Endodermal cell (in vitro differentiated cells): ENCODE data around the gene CLIP2. TPM values are rescaled to one million over a fixed set of nuclear protein-coding genes. Genes with fewer than 3 reads are reported as not detected.
A peak's percentile ranks its signal among the peaks of the same experiment; 100 is the strongest.

ENCODE experiments used
- DNase-seq: peaks from one replicate; pipeline ENCODE4 v3.0.0-alpha.2; 2017
- H3K27ac ChIP-seq: 2 replicates; pipeline ENCODE4 v1.5.1; 2013; ENCODE audit warnings: mild to moderate bottlenecking, low read depth, low read length, moderate library complexity
- H3K27me3 ChIP-seq: 2 replicates; pipeline ENCODE4 v1.6.1; 2013; ENCODE audit warnings: mild to moderate bottlenecking, low read length, moderate library complexity; ENCODE audit not compliant: insufficient read depth, control insufficient read depth, poor library complexity, severe bottlenecking
- H3K36me3 ChIP-seq: 2 replicates; pipeline ENCODE4 v1.7.0; 2013; ENCODE audit warnings: mild to moderate bottlenecking, low read length, moderate library complexity; ENCODE audit not compliant: control insufficient read depth, insufficient read depth
- H3K4me1 ChIP-seq: one replicate; pipeline ENCODE4 v1.7.0; 2013; ENCODE audit warnings: low read length; ENCODE audit not compliant: control insufficient read depth, insufficient read depth
- H3K4me3 ChIP-seq: 2 replicates; pipeline ENCODE4 v1.5.1; 2013; ENCODE audit warnings: mild to moderate bottlenecking, low read length, moderate library complexity
- H3K9ac ChIP-seq: 2 replicates; pipeline ENCODE4 v1.6.1; 2013; ENCODE audit warnings: mild to moderate bottlenecking, low read length, moderate library complexity; ENCODE audit not compliant: poor library complexity, severe bottlenecking; ENCODE audit errors: extremely low read depth
- H3K9me3 ChIP-seq: 2 replicates; pipeline ENCODE4 v1.6.1; 2013; ENCODE audit warnings: mild to moderate bottlenecking, low read length, moderate library complexity; ENCODE audit not compliant: control insufficient read depth
- H3K27ac Mint-ChIP-seq: 2 replicates; pipeline ENCODE4 v1.8.0; 2020; ENCODE audit warnings: mixed read lengths
- H3K27me3 Mint-ChIP-seq: 2 replicates; pipeline ENCODE4 v1.8.0; 2021; ENCODE audit warnings: mild to moderate bottlenecking, mixed read lengths; ENCODE audit not compliant: insufficient read depth
- H3K36me3 Mint-ChIP-seq: 2 replicates; pipeline ENCODE4 v1.8.0; 2020; ENCODE audit warnings: low read depth, mixed read lengths
- H3K4me1 Mint-ChIP-seq: 2 replicates; pipeline ENCODE4 v1.8.0; 2020; ENCODE audit warnings: mixed read lengths
- H3K4me3 Mint-ChIP-seq: 2 replicates; pipeline ENCODE4 v1.8.0; 2020; ENCODE audit warnings: mild to moderate bottlenecking, moderate library complexity, mixed read lengths
- H3K9me3 Mint-ChIP-seq: 2 replicates; pipeline ENCODE4 v1.8.0; 2020; ENCODE audit warnings: mild to moderate bottlenecking, mixed read lengths
- WGBS, 2 experiments: methylation state at CpG; one replicate each; pipeline versions ENCODE4 v1.1.5 to v1.1.7; 2013; ENCODE audit warnings: missing lambda C conversion rate in 2 of 2, mixed read lengths in 1 of 2; ENCODE audit not compliant: insufficient coverage in 1 of 2, insufficient read length in 1 of 2; 5-methylcytosine and 5-hydroxymethylcytosine counted together
- total RNA-seq, 2 donors: library from RNA; stranded (reverse); fragmentation: NEBNext Ultra II Directional in 1 of 2; extraction: Animal tissue kit (Norgen Biotek cat#: 25700) in 1 of 2; gene quantifications; 2 replicates in 1 of 2; 3 replicates in 1 of 2; pipeline ENCODE4 v1.2.1, GENCODE V29; 2021
- TF ChIP-seq, protein P1 (sequence below): fragments of 200-600 bp; sonication (generic); conservative IDR thresholded peaks from 2 replicates; pipeline ENCODE4 v1.5.0; 2021; ENCODE audit warnings: antibody characterized with exemption, mild to moderate bottlenecking

The CLIP2 gene
- total RNA-seq, 2 donors from 2014 or later: 44.3 to 57.2 TPM

DNA sequence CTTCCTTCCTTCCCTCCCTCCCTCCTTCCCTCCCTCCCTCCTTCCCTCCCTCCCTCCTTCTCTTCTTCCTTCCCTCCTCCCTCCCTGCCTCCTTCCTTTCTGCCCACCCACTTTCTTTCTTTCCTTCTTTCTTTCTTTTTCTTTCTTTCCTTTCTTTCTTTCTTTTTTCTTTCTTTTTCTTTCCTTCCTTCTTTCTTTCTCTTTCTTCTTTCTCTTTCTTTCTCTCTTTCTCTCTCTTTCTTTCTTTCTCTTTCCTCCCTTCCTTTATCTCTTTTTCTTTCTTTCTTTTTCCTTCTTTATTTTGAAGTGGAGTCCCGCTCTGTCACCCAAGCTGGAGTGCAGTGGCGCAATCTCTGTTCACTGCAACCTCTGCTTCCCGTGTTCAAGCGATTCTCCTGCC lies 130.8 kb downstream of the CLIP2 start:
- WGBS, 2 experiments: 89 to 95% methylated on average over 4 of the region's 4 CpGs
- H3K9me3 Mint-ChIP-seq: no peaks in the 10 kb centered on the region

DNA sequence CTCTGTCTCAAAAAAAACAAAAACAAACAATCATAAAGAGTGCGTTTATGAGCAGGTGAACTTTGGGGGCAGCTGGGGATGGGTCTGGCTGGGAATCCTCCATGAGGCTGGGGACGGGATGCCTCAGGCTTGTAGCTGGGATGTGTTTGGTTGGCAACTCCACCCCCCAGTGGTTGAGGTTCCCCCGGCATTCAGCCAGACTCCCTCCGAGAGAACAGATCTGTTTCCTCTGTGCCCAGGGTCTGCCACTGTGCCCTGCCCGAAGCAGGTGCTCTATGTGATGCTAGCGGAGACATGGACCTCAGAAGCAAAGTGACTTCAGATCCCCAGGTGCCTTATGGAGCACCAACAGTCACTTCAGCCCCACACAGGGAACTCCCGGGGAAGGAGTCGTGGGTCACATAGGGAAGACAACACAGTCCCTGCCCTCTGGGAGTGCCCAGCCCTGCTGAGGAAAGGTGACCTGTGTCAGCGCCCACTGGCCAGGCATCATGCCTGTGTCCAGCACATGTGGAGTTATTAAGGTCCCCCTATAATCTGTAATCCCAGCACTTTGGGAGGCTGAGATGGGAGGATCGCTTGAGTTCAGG lies 135.2 kb downstream of the CLIP2 start:
- H3K4me3 ChIP-seq: no peak overlapping the region
- WGBS, 2 experiments: 88 to 94% methylated on average over 8 to 10 of the region's 10 CpGs

More for the DNA sequence above, 130.8 kb downstream of the CLIP2 start:
- TF ChIP-seq, protein P1, sequence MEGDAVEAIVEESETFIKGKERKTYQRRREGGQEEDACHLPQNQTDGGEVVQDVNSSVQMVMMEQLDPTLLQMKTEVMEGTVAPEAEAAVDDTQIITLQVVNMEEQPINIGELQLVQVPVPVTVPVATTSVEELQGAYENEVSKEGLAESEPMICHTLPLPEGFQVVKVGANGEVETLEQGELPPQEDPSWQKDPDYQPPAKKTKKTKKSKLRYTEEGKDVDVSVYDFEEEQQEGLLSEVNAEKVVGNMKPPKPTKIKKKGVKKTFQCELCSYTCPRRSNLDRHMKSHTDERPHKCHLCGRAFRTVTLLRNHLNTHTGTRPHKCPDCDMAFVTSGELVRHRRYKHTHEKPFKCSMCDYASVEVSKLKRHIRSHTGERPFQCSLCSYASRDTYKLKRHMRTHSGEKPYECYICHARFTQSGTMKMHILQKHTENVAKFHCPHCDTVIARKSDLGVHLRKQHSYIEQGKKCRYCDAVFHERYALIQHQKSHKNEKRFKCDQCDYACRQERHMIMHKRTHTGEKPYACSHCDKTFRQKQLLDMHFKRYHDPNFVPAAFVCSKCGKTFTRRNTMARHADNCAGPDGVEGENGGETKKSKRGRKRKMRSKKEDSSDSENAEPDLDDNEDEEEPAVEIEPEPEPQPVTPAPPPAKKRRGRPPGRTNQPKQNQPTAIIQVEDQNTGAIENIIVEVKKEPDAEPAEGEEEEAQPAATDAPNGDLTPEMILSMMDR: no peak
- Mint-ChIP-seq H3K27me3 (no peaks in the 10 kb centered on the region), H3K4me3 (no peak overlapping the region), H3K4me1 (no peaks in the 10 kb centered on the region), H3K27ac (no peak overlapping the region), H3K36me3 (no peaks in the 10 kb centered on the region)
- H3K36me3 ChIP-seq: no peaks in the 10 kb centered on the region
- peak; percentile 1 for DNase-seq
- H3K4me3 ChIP-seq: no peak overlapping the region
- no peak overlapping the region for H3K9ac ChIP-seq
- H3K9me3 ChIP-seq: no peaks in the 10 kb centered on the region
- H3K4me1 ChIP-seq: no peaks in the 10 kb centered on the region
- H3K27ac ChIP-seq: no peak overlapping the region
- no peaks in the 10 kb centered on the region for H3K27me3 ChIP-seq

GRCh38 chr7:74428023-74428422 lies 138.8 kb downstream of the CLIP2 start:
- no peaks in the 10 kb centered on the region for H3K27me3 Mint-ChIP-seq

More for the DNA sequence above, 135.2 kb downstream of the CLIP2 start:
- no peak for DNase-seq
- Histone ChIP-seq H3K27me3 (no peaks in the 10 kb centered on the region), H3K27ac (no peak overlapping the region), H3K9me3 (no peaks in the 10 kb centered on the region), H3K36me3 (no peaks in the 10 kb centered on the region), H3K4me1 (no peaks in the 10 kb centered on the region), H3K9ac (no peak overlapping the region)
- Mint-ChIP-seq H3K9me3 (no peaks in the 10 kb centered on the region), H3K4me3 (no peak overlapping the region), H3K27ac (no peak overlapping the region), H3K36me3 (no peaks in the 10 kb centered on the region), H3K4me1 (peaks cover 3% of the 10 kb centered on the region), H3K27me3 (no peaks in the 10 kb centered on the region)
- TF ChIP-seq, protein P1: no peak

More at GRCh38 chr7:74428023-74428422, 138.8 kb downstream of the CLIP2 start:
- Histone ChIP-seq H3K9ac (no peak overlapping the region), H3K27ac (no peak overlapping the region), H3K4me1 (no peaks in the 10 kb centered on the region), H3K9me3 (no peaks in the 10 kb centered on the region), H3K36me3 (no peaks in the 10 kb centered on the region), H3K27me3 (no peaks in the 10 kb centered on the region), H3K4me3 (no peak overlapping the region)
- no peak overlapping the region for H3K4me3 Mint-ChIP-seq
- TF ChIP-seq, protein P1: no peak
- no peak for DNase-seq
- H3K27ac Mint-ChIP-seq: no peak overlapping the region
- no peaks in the 10 kb centered on the region for H3K36me3 Mint-ChIP-seq
- WGBS, 2 experiments: 95% methylated on average over 3 to 4 of the region's 4 CpGs
- H3K4me1 Mint-ChIP-seq: peaks cover 9% of the 10 kb centered on the region
- H3K9me3 Mint-ChIP-seq: no peaks in the 10 kb centered on the region
